ENCODE data around the gene PPP1R27.
A peak's percentile ranks its signal among the peaks of the same experiment; 100 is the strongest.

PPP1R27 gene, protein sequence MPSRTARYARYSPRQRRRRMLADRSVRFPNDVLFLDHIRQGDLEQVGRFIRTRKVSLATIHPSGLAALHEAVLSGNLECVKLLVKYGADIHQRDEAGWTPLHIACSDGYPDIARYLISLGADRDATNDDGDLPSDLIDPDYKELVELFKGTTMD

DNA sequence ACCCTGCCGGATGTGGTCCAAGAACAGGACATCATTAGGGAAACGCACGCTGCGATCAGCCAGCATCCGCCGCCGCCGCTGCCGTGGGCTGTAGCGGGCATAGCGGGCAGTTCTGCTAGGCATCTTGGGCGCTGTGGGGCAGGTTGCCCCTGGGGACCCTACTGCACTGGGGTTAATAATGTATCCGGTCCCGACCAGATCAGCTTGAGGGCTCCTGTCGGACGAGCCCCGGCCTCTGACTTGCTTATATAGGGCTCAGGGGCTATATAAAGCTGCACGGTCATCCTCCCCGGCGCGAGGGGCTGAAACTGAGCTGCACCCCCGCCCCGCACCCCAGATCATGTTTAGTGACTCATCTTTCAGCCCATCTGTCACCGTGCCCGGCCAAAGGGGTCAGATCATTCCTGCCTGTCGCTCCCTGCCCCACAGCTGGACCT lies at the start of gene PPP1R27:
PPP1R27 (minus strand) TSS at position 220 of the 437 bp plus-strand sequence; CDS start at position 123, 97 bp downstream.
- H3K9me3 ChIP-seq (ENCODE audit: low read length): no peaks in the 10 kb centered on the region
- H3K27me3 ChIP-seq (ENCODE audit: insufficient read depth, low read length): no peaks in the 10 kb centered on the region
- no peak within 1 kb of the TSS for H2AFZ ChIP-seq (ENCODE audit: low read depth, low read length)
- H3K36me3 ChIP-seq (ENCODE audit: insufficient read depth, low read length): no peaks in the 10 kb centered on the region
- H3K4me3 ChIP-seq (ENCODE audit: low read length): peak within 1 kb of the TSS; percentile 95
- H3K4me1 ChIP-seq (ENCODE audit: insufficient read depth, low read length): peaks cover 13% of the 10 kb centered on the region

- H2AFZ ChIP-seq (ENCODE audit: low read depth, low read length): no peak overlapping the region
- peaks cover 69% of the 10 kb centered on the region for H3K36me3 ChIP-seq (ENCODE audit: insufficient read depth, low read length)
- no peaks in the 10 kb centered on the region for H3K4me1 ChIP-seq (ENCODE audit: insufficient read depth, low read length)
- H3K27me3 ChIP-seq (ENCODE audit: insufficient read depth, low read length): no peaks in the 10 kb centered on the region
- no peak overlapping the region for H3K4me3 ChIP-seq (ENCODE audit: low read length)
- no peaks in the 10 kb centered on the region for H3K9me3 ChIP-seq (ENCODE audit: low read length)
Measured at GRCh38 chr17:81884520-81884919, 49.7 kb upstream of the PPP1R27 start.

- Histone ChIP-seq H3K27me3 (ENCODE audit: insufficient read depth, low read length) (no peaks in the 10 kb centered on the region), H3K4me3 (ENCODE audit: low read length) (no peak overlapping the region), H2AFZ (ENCODE audit: low read depth, low read length) (no peak overlapping the region), H3K4me1 (ENCODE audit: insufficient read depth, low read length) (no peaks in the 10 kb centered on the region), H3K36me3 (ENCODE audit: insufficient read depth, low read length) (peaks cover 32% of the 10 kb centered on the region), H3K9me3 (ENCODE audit: low read length) (no peaks in the 10 kb centered on the region)
Measured at GRCh38 chr17:81879121-81879520, 44.3 kb upstream of the PPP1R27 start.

DNA sequence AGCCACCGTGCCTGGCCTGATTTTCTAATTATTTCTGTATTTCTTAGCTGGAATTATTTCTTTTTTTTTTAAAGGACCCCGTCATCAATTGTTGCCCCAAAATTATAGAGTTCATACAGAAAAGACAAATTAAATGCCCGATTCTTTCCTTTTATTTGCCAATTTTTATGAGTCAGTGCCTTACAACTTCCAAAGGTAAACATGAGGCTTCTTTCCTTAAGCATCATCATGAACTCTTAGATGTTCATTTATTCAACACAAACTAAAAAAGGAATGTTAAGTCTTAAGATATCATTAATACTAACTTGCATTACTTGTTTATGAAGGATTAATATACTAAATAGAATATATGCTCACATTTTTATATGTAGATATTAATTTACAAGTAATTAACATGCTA lies 43.4 kb upstream of the PPP1R27 start:
- no peaks in the 10 kb centered on the region for H3K4me1 ChIP-seq (ENCODE audit: insufficient read depth, low read length)
- no peaks in the 10 kb centered on the region for H3K9me3 ChIP-seq (ENCODE audit: low read length)
- peaks cover 28% of the 10 kb centered on the region for H3K36me3 ChIP-seq (ENCODE audit: insufficient read depth, low read length)
- H2AFZ ChIP-seq (ENCODE audit: low read depth, low read length): no peak overlapping the region
- no peak overlapping the region for H3K4me3 ChIP-seq (ENCODE audit: low read length)
- no peaks in the 10 kb centered on the region for H3K27me3 ChIP-seq (ENCODE audit: insufficient read depth, low read length)

GRCh38 chr17:81877569-81877968 lies 42.7 kb upstream of the PPP1R27 start:
- Histone ChIP-seq H2AFZ (ENCODE audit: low read depth, low read length) (no peak overlapping the region), H3K4me1 (ENCODE audit: insufficient read depth, low read length) (no peaks in the 10 kb centered on the region), H3K4me3 (ENCODE audit: low read length) (no peak overlapping the region), H3K9me3 (ENCODE audit: low read length) (no peaks in the 10 kb centered on the region), H3K36me3 (ENCODE audit: insufficient read depth, low read length) (peaks cover 24% of the 10 kb centered on the region), H3K27me3 (ENCODE audit: insufficient read depth, low read length) (no peaks in the 10 kb centered on the region)

DNA sequence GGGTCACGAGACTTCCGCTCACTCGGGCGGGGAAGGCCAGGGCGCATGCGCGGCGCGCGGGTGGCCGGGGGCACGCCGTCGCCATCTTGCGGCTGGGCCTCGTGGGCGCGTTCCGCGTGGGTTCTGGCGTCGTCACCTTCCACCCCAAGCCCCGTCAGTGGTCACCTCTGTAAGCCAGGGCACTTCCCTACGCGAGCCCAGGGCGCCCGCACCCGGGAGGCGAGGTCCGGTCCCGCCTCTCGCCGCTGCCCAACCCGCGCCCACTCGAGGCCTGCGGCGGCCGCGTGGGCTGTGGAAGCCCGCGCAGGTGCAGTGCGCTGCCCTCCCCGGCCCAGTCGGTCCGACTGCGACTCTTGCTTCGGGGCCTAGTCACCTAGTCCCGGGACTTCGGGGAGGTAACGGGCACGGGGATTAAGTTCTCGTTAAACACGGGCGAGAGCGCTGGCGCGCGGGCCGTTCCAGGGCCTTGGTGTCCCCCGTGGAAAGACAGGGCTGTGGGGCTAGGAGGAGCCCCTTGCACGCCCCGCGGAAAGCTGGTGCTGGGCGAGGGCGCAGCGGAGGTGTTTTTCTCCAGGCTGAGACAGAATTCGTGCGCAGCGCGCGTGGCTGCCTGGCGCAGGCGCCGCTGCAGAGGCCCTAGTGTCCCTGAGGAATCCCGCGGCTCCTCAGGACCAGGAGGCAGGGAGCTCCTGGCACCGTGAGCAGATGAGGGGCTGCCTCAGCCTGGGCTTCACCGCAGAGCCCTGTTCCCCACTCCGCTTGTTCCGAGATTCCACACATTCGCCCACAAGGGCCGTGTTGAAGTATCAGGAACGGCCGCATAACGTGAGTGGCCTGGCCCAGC lies 36.8 kb upstream of the PPP1R27 start:
- Histone ChIP-seq H3K36me3 (ENCODE audit: insufficient read depth, low read length) (peaks cover 20% of the 10 kb centered on the region), H3K27me3 (ENCODE audit: insufficient read depth, low read length) (no peaks in the 10 kb centered on the region), H3K9me3 (ENCODE audit: low read length) (no peaks in the 10 kb centered on the region), H2AFZ (ENCODE audit: low read depth, low read length) (peak overlapping the region; percentile 66), H3K4me1 (ENCODE audit: insufficient read depth, low read length) (peaks cover 36% of the 10 kb centered on the region), H3K4me3 (ENCODE audit: low read length) (peak overlapping the region; percentile 79)

GRCh38 chr17:81870981-81871386 lies 36.1 kb upstream of the PPP1R27 start, which contains the start of gene ARHGDIA:
Gene ARHGDIA (minus strand): TSS chr17:81871337. CDS start chr17:81869930, 1,407 bp downstream.
- H2AFZ ChIP-seq (ENCODE audit: low read depth, low read length): peak within 1 kb of the TSS; percentile 66
- H3K4me1 ChIP-seq (ENCODE audit: insufficient read depth, low read length): peaks cover 36% of the 10 kb centered on the region
- H3K27me3 ChIP-seq (ENCODE audit: insufficient read depth, low read length): no peaks in the 10 kb centered on the region
- no peaks in the 10 kb centered on the region for H3K9me3 ChIP-seq (ENCODE audit: low read length)
- H3K36me3 ChIP-seq (ENCODE audit: insufficient read depth, low read length): peaks cover 19% of the 10 kb centered on the region
- peak within 1 kb of the TSS; percentile 79 for H3K4me3 ChIP-seq (ENCODE audit: low read length)

- Histone ChIP-seq H3K4me1 (ENCODE audit: insufficient read depth, low read length) (peaks cover 36% of the 10 kb centered on the region), H3K9me3 (ENCODE audit: low read length) (no peaks in the 10 kb centered on the region), H3K27me3 (ENCODE audit: insufficient read depth, low read length) (no peaks in the 10 kb centered on the region), H3K36me3 (ENCODE audit: insufficient read depth, low read length) (peaks cover 25% of the 10 kb centered on the region), H2AFZ (ENCODE audit: low read depth, low read length) (no peak overlapping the region), H3K4me3 (ENCODE audit: low read length) (peak overlapping the region; percentile 79)
Measured at GRCh38 chr17:81870131-81870980, 35.5 kb upstream of the PPP1R27 start.

- H2AFZ ChIP-seq (ENCODE audit: low read depth, low read length): no peak overlapping the region
- no peaks in the 10 kb centered on the region for H3K27me3 ChIP-seq (ENCODE audit: insufficient read depth, low read length)
- H3K4me1 ChIP-seq (ENCODE audit: insufficient read depth, low read length): peaks cover 36% of the 10 kb centered on the region
- H3K4me3 ChIP-seq (ENCODE audit: low read length): peak overlapping the region; percentile 79
- no peaks in the 10 kb centered on the region for H3K9me3 ChIP-seq (ENCODE audit: low read length)
- H3K36me3 ChIP-seq (ENCODE audit: insufficient read depth, low read length): peaks cover 26% of the 10 kb centered on the region
Measured at GRCh38 chr17:81869221-81870130, 34.6 kb upstream of the PPP1R27 start.

DNA sequence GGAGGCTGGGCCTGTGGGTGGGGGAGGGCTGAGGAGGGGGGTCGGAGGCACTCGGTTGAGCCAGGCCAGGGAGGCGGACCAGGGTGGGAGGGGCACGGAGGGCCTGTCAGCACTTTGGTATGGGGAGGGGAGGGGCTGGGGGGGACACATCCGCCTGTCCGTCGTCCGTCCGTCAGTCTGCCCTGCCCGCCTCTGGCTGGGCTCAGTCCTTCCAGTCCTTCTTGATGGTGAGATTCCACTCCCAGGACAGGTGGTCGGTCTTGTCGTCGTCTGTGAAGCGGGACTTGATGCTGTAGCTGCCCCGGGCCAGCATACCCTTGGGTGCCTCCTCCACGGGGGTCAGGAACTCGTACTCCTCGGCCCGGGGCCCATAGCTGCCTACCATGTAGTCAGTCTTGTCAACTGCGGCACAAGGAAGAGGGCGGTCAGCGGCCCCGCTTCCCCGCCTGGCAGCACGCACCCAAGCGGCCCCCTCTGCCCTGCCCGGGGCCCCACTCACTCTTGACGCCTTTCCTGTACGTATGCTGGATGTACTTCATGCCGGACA lies 33.9 kb upstream of the PPP1R27 start:
- H3K27me3 ChIP-seq (ENCODE audit: insufficient read depth, low read length): no peaks in the 10 kb centered on the region
- H3K9me3 ChIP-seq (ENCODE audit: low read length): no peaks in the 10 kb centered on the region
- H3K4me1 ChIP-seq (ENCODE audit: insufficient read depth, low read length): peaks cover 36% of the 10 kb centered on the region
- H3K36me3 ChIP-seq (ENCODE audit: insufficient read depth, low read length): peaks cover 28% of the 10 kb centered on the region
- no peak overlapping the region for H2AFZ ChIP-seq (ENCODE audit: low read depth, low read length)
- no peak overlapping the region for H3K4me3 ChIP-seq (ENCODE audit: low read length)

GRCh38 chr17:81867991-81868673 lies 33.3 kb upstream of the PPP1R27 start:
- Histone ChIP-seq H3K4me3 (ENCODE audit: low read length) (no peak overlapping the region), H3K27me3 (ENCODE audit: insufficient read depth, low read length) (no peaks in the 10 kb centered on the region), H3K4me1 (ENCODE audit: insufficient read depth, low read length) (peaks cover 36% of the 10 kb centered on the region), H3K36me3 (ENCODE audit: insufficient read depth, low read length) (peaks cover 33% of the 10 kb centered on the region), H3K9me3 (ENCODE audit: low read length) (no peaks in the 10 kb centered on the region), H2AFZ (ENCODE audit: low read depth, low read length) (no peak overlapping the region)

Data from neuron (in vitro differentiated cells).